ENCODE measurements around the gene SEPTIN2.

SEPTIN2 gene

DNA sequence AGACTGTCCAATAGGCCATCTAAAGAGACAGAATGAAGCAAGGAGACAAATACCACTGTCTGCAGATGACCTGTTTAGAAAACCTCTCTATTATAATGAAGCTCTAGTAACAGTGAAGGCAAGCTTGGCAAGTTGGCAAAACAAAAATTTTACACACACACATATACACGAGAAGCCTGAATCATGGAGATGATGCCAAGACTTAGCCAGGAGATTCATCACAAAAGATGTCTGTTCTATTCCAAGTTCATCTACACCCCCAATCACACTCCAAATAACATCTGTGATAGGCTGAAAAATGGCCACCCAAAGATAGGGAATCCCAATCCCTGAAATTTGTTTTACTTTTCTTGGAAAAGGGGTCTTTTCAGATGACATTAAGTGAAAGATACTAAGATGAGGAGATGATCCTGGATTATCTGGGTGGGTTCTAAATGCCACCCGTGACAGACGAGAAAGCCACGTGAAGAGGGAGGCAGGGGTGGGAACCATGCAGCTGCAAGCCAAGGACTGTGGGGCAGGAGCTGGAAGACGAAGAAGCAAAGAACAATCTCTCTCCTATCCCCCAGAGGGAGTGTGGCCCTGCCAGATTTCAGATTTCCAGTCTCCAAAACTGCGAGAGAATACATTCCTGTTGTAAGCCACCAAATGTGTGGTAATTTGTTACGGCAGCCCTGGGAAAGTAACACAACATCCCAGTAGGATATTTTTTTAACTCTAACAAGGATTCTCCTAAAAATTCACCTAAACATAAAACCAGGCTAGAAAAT, 20.2 kb upstream of the SEPTIN2 start:
- in situ Hi-C loops (cut with MboI; ENCODE audit: low sequenced_read_pairs, unreplicated experiment), result no loop called here
- DNase-seq (ENCODE audit: low spot score), result no peak
- TF ChIP-seq, protein P1, sequence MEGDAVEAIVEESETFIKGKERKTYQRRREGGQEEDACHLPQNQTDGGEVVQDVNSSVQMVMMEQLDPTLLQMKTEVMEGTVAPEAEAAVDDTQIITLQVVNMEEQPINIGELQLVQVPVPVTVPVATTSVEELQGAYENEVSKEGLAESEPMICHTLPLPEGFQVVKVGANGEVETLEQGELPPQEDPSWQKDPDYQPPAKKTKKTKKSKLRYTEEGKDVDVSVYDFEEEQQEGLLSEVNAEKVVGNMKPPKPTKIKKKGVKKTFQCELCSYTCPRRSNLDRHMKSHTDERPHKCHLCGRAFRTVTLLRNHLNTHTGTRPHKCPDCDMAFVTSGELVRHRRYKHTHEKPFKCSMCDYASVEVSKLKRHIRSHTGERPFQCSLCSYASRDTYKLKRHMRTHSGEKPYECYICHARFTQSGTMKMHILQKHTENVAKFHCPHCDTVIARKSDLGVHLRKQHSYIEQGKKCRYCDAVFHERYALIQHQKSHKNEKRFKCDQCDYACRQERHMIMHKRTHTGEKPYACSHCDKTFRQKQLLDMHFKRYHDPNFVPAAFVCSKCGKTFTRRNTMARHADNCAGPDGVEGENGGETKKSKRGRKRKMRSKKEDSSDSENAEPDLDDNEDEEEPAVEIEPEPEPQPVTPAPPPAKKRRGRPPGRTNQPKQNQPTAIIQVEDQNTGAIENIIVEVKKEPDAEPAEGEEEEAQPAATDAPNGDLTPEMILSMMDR (IDR thresholded peaks at IDR 0.05; ENCODE audit: borderline replicate concordance, control extremely low read depth, extremely low read depth, insufficient read depth, missing control alignments), result no peak

DNA sequence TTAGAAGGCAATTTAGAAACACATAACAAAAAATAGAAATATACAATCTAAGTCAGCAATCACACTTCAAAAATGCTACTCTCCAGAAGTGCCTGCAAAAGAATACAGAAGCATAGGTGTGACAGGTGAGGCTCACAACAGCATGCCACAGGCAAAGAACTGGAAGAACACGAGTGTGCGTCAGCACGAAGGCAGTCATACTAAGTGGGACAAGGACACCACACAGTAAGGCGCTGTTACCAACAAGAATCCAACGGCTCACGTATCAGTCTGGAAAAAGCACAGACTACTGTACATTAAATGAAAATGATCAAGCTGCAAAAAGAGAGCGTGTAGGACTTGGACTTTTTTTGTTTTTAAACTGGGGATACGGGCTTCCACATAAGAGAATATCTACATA, 19.0 kb upstream of the SEPTIN2 start:
- TF ChIP-seq, protein P1 (IDR thresholded peaks at IDR 0.05; ENCODE audit: borderline replicate concordance, control extremely low read depth, extremely low read depth, insufficient read depth, missing control alignments), result no peak

DNA sequence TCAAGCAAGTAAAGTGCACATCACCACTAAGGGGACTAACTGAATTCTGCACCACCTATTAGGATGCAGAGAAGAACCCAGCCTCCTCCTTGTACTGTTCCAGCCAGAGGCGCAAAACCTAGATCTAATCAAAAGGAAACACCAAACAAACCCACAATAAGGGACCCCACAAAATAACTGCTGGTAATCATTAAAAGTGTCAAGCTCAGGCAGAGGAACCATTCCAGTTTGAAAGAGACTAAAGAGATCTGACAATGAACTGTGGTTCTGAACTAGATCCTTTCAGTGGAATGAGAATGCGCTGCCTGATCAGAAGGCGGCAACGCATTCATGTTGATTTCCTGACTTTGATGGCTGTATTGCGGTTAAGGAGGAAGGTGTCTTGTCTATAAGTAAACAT, 17.1 kb upstream of the SEPTIN2 start:
- TF ChIP-seq, protein P1 (IDR thresholded peaks at IDR 0.05; ENCODE audit: borderline replicate concordance, control extremely low read depth, extremely low read depth, insufficient read depth, missing control alignments), result no peak
- DNase-seq (ENCODE audit: low spot score), result no peak
- in situ Hi-C loops (cut with MboI; ENCODE audit: low sequenced_read_pairs, unreplicated experiment), result no loop called here

More for the DNA sequence above, 19.0 kb upstream of the SEPTIN2 start:
- DNase-seq (ENCODE audit: low spot score), result no peak
- in situ Hi-C loops (cut with MboI; ENCODE audit: low sequenced_read_pairs, unreplicated experiment), result no loop called here

DNA sequence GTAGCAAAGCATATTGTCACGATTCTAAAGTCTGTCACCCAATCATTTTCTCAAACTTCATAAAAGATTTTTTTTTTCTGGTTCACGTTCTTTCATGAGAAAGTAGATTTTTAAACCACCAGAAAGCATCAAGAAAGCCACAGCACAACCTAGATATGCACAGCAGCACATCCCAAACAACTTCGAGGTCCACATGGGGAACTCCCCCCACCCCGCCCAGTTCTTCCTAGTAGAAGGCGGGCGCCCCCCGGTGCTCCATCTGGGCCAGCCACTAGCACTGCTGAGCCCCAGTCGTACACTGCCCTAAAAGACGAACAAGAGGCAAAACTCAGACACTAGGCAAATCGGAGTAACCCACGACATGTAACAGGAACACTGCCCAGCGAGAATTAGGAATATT, 15.7 kb upstream of the SEPTIN2 start:
- DNase-seq (ENCODE audit: low spot score), result no peak
- in situ Hi-C loops (cut with MboI; ENCODE audit: low sequenced_read_pairs, unreplicated experiment), result no loop called here
- TF ChIP-seq, protein P1 (IDR thresholded peaks at IDR 0.05; ENCODE audit: borderline replicate concordance, control extremely low read depth, extremely low read depth, insufficient read depth, missing control alignments), result no peak

DNA sequence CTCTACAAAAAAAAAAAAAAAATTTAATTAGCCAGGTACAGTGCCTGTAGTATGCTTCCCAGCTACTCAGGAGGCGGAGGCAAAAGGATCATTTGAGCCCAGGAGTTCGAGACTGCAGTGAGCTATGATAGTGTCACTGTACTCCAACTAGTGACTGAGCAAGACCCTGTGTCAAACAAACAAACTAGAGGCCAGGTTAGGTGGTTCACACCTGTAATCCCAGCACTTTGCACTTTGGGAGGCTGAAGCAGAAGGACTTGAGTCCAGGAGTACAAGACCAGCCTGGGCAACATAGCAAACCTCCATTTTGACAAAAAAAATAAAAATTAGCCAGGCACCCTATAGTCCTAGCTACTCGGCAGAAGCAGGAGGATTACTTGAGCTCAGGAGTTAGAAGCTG, 13.6 kb upstream of the SEPTIN2 start:
- TF ChIP-seq, protein P1 (IDR thresholded peaks at IDR 0.05; ENCODE audit: borderline replicate concordance, control extremely low read depth, extremely low read depth, insufficient read depth, missing control alignments), result no peak
- DNase-seq (ENCODE audit: low spot score), result no peak
- in situ Hi-C loops (cut with MboI; ENCODE audit: low sequenced_read_pairs, unreplicated experiment), result no loop called here

DNA sequence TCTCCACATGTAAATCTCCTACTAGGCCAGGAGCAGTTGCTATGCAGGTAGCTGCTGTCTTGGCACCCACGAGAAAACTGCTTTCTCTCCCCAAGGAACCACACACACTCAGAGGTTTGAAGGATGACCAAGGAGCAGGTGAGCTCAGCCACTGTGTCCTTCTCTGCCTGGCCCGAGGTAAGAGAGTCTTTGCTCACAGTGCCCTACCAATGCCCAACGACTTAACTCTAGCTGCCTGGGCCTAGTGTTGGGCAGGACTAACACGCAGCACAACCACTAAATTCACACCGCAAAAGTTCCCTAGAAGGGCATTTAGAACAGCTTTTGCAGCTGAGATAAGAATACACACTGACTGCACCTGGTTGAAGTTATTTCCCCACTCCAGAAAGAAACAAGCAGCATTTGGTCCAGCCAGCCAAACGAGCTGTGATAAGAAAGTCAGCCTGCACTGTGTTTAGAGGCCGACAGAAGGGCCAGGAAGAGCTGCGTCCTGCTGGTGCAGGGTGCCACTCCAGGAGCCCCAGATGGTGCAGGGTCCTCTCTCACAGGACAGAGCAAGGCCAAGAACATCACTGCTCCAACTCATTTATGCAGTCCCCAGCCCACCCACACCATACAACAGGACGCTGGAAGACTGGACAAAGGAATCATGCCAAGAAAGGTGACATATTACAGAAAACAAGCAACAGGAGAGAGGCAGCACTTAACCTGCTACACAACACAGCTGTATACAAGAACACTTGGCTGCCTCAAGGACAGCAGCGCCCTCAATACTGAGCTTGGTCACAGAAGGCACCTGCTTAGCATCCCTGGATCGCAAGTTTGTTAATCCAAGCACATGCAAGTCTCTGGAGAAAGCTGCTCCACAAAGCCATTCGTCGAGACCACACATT, 12.7 kb upstream of the SEPTIN2 start:
- in situ Hi-C loops (cut with MboI; ENCODE audit: low sequenced_read_pairs, unreplicated experiment), result no loop called here
- TF ChIP-seq, protein P1 (IDR thresholded peaks at IDR 0.05; ENCODE audit: borderline replicate concordance, control extremely low read depth, extremely low read depth, insufficient read depth, missing control alignments), result no peak
- DNase-seq (ENCODE audit: low spot score), result no peak

Measured in GM13976 (cell line).